GM12874 (cell line): ENCODE measurements around the gene ZNF638.
A peak's percentile ranks its signal among the peaks of the same experiment; 100 is the strongest.

Experiments used
- TF ChIP-seq, protein P1 (sequence below): IDR thresholded peaks from 2 replicates; pipeline ENCODE4 v1.5.1; 2011; ENCODE audit warnings: low read depth, mild to moderate bottlenecking, control low read depth, low read length, moderate library complexity; ENCODE audit not compliant: insufficient read depth

ZNF638 gene

DNA sequence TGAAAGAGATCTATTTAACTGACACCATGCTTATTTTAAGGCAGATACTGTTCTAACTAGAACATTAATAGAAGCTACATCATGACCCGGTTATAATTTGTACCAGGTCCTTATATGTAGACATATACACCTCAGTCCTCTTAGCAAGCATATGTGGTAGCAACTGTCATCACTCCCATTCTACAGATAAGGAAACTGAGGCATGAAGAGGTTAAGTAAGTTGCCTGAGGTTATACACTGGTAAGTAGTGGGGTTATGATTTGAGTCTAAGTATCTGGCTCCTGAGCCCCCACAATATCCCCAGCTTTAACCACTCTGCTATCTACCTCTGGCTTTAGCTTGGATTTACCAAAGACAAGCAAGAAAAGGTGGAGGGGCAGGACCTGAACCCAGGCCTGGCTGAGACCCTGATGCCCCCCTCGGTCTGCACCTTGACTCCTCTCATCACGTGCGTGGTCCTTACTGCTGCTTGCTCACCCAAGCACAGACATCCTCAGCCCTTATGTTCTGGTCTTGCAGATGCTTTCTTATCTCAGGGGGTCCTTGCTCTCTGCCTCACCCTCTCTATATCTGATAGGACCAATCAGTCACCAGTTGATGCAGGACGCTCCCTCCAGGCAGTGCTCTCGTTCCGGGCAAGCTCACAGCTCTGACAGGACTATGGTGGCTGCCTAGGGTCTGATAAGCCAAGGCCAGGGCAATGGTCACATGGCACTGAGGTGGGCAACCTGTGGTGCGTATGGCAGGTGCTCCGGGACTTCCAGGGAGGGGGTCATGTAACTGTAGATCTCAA lies 125.7 kb downstream of the ZNF638 start:
- TF ChIP-seq, protein P1, sequence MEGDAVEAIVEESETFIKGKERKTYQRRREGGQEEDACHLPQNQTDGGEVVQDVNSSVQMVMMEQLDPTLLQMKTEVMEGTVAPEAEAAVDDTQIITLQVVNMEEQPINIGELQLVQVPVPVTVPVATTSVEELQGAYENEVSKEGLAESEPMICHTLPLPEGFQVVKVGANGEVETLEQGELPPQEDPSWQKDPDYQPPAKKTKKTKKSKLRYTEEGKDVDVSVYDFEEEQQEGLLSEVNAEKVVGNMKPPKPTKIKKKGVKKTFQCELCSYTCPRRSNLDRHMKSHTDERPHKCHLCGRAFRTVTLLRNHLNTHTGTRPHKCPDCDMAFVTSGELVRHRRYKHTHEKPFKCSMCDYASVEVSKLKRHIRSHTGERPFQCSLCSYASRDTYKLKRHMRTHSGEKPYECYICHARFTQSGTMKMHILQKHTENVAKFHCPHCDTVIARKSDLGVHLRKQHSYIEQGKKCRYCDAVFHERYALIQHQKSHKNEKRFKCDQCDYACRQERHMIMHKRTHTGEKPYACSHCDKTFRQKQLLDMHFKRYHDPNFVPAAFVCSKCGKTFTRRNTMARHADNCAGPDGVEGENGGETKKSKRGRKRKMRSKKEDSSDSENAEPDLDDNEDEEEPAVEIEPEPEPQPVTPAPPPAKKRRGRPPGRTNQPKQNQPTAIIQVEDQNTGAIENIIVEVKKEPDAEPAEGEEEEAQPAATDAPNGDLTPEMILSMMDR = no peak

DNA sequence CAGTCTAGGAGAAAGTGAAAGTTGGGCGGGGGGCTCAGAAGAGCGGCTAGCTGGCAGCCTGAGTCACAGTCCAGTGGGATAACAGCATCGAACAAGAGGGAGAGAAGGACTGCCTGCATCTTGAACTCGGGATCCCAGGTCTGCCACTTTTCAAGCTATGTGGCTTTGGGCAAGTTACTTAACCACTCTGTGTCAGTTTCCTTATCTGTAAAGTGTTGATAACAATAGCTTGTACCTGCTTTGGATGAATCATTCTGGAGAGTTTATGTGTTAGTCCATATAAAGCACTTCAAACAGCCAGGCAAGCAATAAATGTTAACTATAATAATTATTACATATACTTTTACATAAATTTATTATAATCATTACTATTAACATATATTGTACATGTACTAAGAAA lies 126.3 kb downstream of the ZNF638 start:
- TF ChIP-seq, protein P1 = no peak

DNA sequence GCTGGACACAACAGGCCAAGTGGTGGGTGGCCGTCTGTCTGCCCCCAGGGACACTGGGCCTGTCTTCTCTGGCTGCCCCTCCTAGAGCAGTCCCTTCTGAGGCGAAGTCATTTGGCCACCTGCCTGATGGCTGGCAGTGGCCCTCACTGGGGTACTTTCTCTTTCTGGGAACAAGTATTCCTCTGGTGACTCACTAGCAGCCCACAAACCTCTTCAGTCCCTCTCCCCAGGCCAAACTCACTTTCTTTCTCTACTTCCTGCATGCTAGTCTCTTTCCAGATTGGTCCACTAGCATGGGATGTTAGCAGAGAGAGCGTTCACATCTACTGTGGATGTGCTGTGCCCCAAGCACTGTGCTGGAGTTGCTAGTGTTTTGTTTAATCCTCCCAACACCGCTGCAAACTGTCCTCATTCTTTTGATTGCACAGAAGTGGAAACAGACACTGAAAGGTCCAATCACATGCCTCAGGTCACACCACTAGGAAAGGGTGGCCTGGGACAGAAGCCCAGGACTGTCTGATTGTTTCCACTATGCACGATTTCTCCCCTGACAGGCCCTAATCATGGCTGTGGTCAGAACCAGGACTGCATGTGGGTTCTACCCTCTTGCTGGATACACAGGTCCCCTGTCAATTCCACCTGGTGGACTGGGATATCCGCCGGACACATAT lies 127.0 kb downstream of the ZNF638 start:
- TF ChIP-seq, protein P1 = no peak

DNA sequence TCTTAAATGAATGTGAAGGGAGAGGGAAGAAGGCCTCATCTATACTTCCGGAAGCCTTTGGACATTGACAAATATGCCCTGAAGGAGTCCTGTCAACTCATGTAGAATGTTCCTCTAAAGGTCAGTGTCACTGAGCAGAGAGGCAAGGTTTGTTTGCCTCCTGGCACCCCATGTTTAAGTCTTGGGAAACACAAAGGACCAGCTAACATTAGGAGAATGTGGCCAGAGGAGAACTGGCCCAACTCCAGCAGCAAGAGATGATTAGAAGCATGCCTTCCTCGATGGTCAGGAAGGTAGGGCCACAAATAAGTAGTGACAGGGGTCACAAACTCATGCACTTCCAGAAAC lies 127.5 kb downstream of the ZNF638 start:
- TF ChIP-seq, protein P1 = no peak

DNA sequence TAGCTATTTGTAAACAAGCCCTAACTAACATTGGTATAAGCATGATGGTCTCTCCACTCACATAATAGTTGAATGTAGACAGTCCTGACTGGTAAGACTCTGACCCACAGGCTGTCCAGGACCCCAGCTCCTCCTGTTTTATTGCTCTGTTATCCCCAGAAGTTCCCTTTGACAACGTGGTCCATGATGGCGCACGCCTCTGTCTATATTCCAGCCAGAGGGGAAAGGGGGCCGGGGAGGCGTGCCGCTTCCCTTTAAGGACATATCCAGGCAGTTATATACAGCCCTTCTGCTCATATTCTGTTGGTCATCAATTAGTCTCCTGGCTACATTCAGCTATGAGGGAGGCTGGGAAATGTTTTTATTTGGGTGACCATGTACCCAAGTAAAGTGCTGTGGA lies 128.5 kb downstream of the ZNF638 start:
- TF ChIP-seq, protein P1 = no peak

DNA sequence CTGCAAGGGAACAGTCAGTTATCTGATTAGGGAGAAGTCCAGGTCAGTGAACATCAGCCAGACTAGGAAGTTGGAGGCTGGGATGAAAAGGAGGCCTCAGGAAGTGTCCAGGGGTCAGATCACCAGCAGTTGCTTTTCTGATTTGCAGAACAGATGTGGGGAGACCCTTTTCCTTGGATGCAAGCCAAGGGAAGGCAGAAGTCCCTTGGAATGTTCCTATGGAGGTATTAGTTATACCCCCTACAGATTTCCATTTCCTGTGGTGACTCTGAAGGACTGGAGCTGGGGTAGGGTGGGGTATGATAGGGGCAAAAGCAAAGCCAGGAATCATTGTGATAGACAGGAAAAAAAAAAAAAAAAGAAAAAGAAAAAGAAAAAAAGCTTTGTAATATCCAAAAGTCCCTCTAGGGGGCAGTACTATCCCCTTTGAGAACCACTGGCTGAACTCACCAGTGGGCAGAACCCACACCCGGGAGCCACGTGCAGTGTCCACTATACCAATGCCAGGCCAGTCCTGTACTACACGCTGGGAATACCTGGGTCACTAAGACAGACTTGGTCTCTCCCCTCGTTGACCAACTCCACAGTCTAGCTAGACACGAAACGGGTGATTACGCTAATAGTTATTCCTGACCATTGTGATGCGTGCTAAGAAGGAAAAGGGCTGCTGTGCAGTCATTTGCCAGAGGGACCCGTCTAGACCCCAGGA lies 129.2 kb downstream of the ZNF638 start:
- TF ChIP-seq, protein P1 = peak; percentile 49

DNA sequence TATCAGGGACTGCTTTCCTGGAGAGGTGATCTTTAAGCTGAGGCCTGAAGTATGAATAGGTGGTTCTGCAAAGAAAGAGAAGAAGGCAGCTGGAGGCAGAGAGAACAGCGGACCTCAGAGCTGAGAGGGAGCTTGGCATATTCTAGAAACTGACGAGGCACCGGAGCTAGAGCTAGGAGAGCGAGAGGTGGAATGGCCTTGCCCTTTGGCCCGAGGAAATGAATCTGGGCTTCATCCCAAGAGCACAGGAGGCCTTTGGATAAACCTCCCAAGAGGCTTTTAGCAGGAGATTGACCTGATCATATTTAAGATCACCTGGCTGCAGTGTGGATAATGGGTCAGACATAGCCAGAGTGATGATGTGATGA lies 129.7 kb downstream of the ZNF638 start:
- TF ChIP-seq, protein P1 = no peak
